ENCODE results near the gene LCP2.

LCP2 gene

DNA sequence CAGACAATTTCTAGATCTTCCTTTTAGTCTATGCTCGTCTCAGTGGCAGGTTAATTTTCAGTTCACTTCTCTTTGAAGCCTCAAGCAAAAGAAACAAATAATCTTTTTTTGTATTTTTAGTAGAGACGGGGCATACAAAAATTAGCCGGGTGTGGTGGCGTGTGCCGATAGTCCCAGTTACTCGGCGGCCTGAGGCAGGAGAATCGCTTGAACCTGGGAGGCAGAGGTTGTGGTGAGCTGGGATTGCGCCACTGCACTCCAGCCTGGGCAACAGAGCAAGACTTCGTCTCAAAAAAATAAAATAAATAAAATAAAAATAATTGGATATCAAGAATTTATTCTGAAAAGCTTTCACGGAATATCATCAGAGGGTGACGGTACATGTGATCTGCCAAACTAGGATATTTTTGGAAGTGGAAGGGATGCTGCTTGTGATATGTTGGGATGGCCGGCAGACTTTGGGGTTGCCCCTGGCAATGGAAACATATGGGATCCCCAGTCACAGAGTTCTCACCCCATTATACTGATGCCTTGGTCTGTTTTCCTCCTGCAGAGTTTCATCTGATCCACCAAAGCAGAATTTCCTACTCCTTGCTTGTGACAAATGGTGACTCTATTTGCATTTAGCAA lies 7.6 kb upstream of the LCP2 start:
- no peak overlapping the region for H3K27ac ChIP-seq (ENCODE audit: extremely low read depth, low read depth, low read length)
- CTCF ChIA-PET: interaction anchor here (0.9 kb wide), 1 partner anchor 79 kb away, joined by 4 read pairs; no protein-coding TSS in a partner anchor
- H3K4me1 ChIP-seq (ENCODE audit: control insufficient read depth, insufficient read depth, low read length): no peaks in the 10 kb centered on the region
- H3K4me3 ChIP-seq (ENCODE audit: low read depth, low read length): no peak overlapping the region
- H3K36me3 ChIP-seq (ENCODE audit: control insufficient read depth in 2 of 2, insufficient read depth in 1 of 2, low read length in 2 of 2): no peaks in the 10 kb centered on the region
- TF ChIP-seq ZNF670 (tag by site-specific recombination; IDR thresholded peaks at IDR 0.05; ENCODE audit: low read depth) (no peak), ZNF112 (tag by site-specific recombination; IDR thresholded peaks at IDR 0.05) (no peak), KLF1 (tag by site-specific recombination; IDR thresholded peaks at IDR 0.05) (no peak), ZNF701 (tag by site-specific recombination; IDR thresholded peaks at IDR 0.05) (no peak), ZNF549 (tag by site-specific recombination; IDR thresholded peaks at IDR 0.05) (no peak), HOXA7 (CRISPR knock-in tag; IDR thresholded peaks at IDR 0.05; ENCODE audit: borderline replicate concordance) (no peak), ZNF777 (tag by site-specific recombination; IDR thresholded peaks at IDR 0.05; ENCODE audit: borderline replicate concordance) (no peak), ZNF677 (tag by site-specific recombination; IDR thresholded peaks at IDR 0.05) (no peak)
- TF ChIP-seq, protein P1, sequence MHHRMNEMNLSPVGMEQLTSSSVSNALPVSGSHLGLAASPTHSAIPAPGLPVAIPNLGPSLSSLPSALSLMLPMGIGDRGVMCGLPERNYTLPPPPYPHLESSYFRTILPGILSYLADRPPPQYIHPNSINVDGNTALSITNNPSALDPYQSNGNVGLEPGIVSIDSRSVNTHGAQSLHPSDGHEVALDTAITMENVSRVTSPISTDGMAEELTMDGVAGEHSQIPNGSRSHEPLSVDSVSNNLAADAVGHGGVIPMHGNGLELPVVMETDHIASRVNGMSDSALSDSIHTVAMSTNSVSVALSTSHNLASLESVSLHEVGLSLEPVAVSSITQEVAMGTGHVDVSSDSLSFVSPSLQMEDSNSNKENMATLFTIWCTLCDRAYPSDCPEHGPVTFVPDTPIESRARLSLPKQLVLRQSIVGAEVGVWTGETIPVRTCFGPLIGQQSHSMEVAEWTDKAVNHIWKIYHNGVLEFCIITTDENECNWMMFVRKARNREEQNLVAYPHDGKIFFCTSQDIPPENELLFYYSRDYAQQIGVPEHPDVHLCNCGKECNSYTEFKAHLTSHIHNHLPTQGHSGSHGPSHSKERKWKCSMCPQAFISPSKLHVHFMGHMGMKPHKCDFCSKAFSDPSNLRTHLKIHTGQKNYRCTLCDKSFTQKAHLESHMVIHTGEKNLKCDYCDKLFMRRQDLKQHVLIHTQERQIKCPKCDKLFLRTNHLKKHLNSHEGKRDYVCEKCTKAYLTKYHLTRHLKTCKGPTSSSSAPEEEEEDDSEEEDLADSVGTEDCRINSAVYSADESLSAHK (tag by site-specific recombination; IDR thresholded peaks at IDR 0.05): no peak
- TF ChIP-seq, protein P2, sequence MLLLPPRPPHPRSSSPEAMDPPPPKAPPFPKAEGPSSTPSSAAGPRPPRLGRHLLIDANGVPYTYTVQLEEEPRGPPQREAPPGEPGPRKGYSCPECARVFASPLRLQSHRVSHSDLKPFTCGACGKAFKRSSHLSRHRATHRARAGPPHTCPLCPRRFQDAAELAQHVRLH (tag by site-specific recombination; IDR thresholded peaks at IDR 0.05): no peak
- TF ChIP-seq, protein P3, sequence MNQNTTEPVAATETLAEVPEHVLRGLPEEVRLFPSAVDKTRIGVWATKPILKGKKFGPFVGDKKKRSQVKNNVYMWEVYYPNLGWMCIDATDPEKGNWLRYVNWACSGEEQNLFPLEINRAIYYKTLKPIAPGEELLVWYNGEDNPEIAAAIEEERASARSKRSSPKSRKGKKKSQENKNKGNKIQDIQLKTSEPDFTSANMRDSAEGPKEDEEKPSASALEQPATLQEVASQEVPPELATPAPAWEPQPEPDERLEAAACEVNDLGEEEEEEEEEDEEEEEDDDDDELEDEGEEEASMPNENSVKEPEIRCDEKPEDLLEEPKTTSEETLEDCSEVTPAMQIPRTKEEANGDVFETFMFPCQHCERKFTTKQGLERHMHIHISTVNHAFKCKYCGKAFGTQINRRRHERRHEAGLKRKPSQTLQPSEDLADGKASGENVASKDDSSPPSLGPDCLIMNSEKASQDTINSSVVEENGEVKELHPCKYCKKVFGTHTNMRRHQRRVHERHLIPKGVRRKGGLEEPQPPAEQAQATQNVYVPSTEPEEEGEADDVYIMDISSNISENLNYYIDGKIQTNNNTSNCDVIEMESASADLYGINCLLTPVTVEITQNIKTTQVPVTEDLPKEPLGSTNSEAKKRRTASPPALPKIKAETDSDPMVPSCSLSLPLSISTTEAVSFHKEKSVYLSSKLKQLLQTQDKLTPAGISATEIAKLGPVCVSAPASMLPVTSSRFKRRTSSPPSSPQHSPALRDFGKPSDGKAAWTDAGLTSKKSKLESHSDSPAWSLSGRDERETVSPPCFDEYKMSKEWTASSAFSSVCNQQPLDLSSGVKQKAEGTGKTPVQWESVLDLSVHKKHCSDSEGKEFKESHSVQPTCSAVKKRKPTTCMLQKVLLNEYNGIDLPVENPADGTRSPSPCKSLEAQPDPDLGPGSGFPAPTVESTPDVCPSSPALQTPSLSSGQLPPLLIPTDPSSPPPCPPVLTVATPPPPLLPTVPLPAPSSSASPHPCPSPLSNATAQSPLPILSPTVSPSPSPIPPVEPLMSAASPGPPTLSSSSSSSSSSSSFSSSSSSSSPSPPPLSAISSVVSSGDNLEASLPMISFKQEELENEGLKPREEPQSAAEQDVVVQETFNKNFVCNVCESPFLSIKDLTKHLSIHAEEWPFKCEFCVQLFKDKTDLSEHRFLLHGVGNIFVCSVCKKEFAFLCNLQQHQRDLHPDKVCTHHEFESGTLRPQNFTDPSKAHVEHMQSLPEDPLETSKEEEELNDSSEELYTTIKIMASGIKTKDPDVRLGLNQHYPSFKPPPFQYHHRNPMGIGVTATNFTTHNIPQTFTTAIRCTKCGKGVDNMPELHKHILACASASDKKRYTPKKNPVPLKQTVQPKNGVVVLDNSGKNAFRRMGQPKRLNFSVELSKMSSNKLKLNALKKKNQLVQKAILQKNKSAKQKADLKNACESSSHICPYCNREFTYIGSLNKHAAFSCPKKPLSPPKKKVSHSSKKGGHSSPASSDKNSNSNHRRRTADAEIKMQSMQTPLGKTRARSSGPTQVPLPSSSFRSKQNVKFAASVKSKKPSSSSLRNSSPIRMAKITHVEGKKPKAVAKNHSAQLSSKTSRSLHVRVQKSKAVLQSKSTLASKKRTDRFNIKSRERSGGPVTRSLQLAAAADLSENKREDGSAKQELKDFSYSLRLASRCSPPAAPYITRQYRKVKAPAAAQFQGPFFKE (tag by site-specific recombination; IDR thresholded peaks at IDR 0.05; ENCODE audit: borderline replicate concordance): no peak
- TF ChIP-seq, protein P4, sequence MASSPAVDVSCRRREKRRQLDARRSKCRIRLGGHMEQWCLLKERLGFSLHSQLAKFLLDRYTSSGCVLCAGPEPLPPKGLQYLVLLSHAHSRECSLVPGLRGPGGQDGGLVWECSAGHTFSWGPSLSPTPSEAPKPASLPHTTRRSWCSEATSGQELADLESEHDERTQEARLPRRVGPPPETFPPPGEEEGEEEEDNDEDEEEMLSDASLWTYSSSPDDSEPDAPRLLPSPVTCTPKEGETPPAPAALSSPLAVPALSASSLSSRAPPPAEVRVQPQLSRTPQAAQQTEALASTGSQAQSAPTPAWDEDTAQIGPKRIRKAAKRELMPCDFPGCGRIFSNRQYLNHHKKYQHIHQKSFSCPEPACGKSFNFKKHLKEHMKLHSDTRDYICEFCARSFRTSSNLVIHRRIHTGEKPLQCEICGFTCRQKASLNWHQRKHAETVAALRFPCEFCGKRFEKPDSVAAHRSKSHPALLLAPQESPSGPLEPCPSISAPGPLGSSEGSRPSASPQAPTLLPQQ (tag by site-specific recombination; IDR thresholded peaks at IDR 0.05): no peak
- H3K9me3 ChIP-seq (ENCODE audit: control insufficient read depth, insufficient read depth, low read depth, low read length): no peaks in the 10 kb centered on the region
- POLR2A ChIA-PET: no interaction called here

DNA sequence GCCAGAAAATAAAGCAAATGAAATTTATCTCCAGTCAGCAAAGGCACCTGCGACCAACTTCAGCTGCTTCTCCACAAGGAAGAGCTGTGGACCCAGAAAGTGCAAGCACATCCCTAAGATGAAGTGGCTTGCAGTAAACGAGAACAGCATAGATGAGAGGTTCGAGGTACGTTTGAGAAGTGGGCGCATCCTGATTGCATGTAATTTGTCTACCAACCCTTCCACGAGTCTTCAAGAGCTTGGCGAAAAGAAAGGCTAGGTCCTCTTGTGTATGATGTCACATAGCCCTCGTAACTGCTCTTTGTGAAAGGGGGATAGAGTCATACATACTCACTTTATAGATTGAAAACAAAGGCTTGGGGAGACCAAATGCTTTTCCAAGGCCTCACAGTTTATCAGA lies 6.0 kb upstream of the LCP2 start:
- Histone ChIP-seq H3K4me3 (ENCODE audit: low read depth, low read length) (no peak overlapping the region), H3K4me1 (ENCODE audit: control insufficient read depth, insufficient read depth, low read length) (no peaks in the 10 kb centered on the region)
- POLR2A ChIA-PET: no interaction called here
- TF ChIP-seq ZNF350 (tag by site-specific recombination; IDR thresholded peaks at IDR 0.05) (no peak), EGR2 (tag by site-specific recombination; IDR thresholded peaks at IDR 0.05; ENCODE audit: low read depth) (no peak), MZF1 (tag by site-specific recombination; IDR thresholded peaks at IDR 0.05; ENCODE audit: borderline replicate concordance) (no peak)
- TF ChIP-seq, protein P5, sequence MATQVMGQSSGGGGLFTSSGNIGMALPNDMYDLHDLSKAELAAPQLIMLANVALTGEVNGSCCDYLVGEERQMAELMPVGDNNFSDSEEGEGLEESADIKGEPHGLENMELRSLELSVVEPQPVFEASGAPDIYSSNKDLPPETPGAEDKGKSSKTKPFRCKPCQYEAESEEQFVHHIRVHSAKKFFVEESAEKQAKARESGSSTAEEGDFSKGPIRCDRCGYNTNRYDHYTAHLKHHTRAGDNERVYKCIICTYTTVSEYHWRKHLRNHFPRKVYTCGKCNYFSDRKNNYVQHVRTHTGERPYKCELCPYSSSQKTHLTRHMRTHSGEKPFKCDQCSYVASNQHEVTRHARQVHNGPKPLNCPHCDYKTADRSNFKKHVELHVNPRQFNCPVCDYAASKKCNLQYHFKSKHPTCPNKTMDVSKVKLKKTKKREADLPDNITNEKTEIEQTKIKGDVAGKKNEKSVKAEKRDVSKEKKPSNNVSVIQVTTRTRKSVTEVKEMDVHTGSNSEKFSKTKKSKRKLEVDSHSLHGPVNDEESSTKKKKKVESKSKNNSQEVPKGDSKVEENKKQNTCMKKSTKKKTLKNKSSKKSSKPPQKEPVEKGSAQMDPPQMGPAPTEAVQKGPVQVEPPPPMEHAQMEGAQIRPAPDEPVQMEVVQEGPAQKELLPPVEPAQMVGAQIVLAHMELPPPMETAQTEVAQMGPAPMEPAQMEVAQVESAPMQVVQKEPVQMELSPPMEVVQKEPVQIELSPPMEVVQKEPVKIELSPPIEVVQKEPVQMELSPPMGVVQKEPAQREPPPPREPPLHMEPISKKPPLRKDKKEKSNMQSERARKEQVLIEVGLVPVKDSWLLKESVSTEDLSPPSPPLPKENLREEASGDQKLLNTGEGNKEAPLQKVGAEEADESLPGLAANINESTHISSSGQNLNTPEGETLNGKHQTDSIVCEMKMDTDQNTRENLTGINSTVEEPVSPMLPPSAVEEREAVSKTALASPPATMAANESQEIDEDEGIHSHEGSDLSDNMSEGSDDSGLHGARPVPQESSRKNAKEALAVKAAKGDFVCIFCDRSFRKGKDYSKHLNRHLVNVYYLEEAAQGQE (tag by site-specific recombination; IDR thresholded peaks at IDR 0.05): no peak
- TF ChIP-seq, protein P6, sequence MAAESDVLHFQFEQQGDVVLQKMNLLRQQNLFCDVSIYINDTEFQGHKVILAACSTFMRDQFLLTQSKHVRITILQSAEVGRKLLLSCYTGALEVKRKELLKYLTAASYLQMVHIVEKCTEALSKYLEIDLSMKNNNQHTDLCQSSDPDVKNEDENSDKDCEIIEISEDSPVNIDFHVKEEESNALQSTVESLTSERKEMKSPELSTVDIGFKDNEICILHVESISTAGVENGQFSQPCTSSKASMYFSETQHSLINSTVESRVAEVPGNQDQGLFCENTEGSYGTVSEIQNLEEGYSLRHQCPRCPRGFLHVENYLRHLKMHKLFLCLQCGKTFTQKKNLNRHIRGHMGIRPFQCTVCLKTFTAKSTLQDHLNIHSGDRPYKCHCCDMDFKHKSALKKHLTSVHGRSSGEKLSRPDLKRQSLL (tag by site-specific recombination; IDR thresholded peaks at IDR 0.05): no peak

More for the DNA sequence above, 6.0 kb upstream of the LCP2 start:
- CTCF ChIA-PET: interaction anchor here (0.7 kb wide), 1 partner anchor 453 kb away, joined by 3 read pairs; no protein-coding TSS in a partner anchor
- H3K27ac ChIP-seq (ENCODE audit: extremely low read depth, low read depth, low read length): no peak overlapping the region
- H3K9me3 ChIP-seq (ENCODE audit: control insufficient read depth, insufficient read depth, low read depth, low read length): no peaks in the 10 kb centered on the region
- no peaks in the 10 kb centered on the region for H3K36me3 ChIP-seq (ENCODE audit: control insufficient read depth in 2 of 2, insufficient read depth in 1 of 2, low read length in 2 of 2)
